Pancreas (tissue), 10 donors: ENCODE measurements around the gene KBTBD12. TPM values are rescaled to one million over a fixed set of nuclear protein-coding genes. Genes with fewer than 3 reads are reported as not detected.

Experiments
- ATAC-seq, 4 donors: fragments of 200-7000 bp; cut with Tn5 transposase; one replicate each; pipeline versions ENCODE4 v1.8.0 to v1.9.1; 2020; ENCODE audit warnings: mild to moderate bottlenecking in 4 of 4, moderate library complexity in 4 of 4
- DNase-seq, 6 donors: peaks; one replicate each; pipeline ENCODE4 v3.0.0-alpha.2; 2020
- FAIRE-seq: peaks from 2 replicates; lab custom pipeline; 2012; peaks lifted over from hg19 to GRCh38; lab: Jason Lieb, UNC
- H3K27ac ChIP-seq, 4 donors: fragments of 200-600 bp; sonication (generic); 1 replicate in 3 of 4; 2 replicates in 1 of 4; pipeline versions ENCODE4 v1.5.0 to v1.8.0; 2020
- H3K27me3 ChIP-seq, 4 donors: fragments of 200-600 bp; one replicate each; pipeline ENCODE4 v1.8.0; 2021
- H3K36me3 ChIP-seq, 3 donors: fragments of 200-600 bp; sonication (generic) in 1 of 3; one replicate each; pipeline versions ENCODE4 v1.5.0 to v1.8.0; 2020 to 2021
- H3K4me1 ChIP-seq, 3 donors: fragments of 200-600 bp; one replicate each; pipeline ENCODE4 v1.8.0; 2021
- H3K4me3 ChIP-seq, 4 donors: fragments of 200-600 bp; sonication (generic) in 2 of 4; one replicate each; pipeline versions ENCODE4 v1.5.0 to v1.8.0; 2020 to 2021
- H3K9me3 ChIP-seq, 4 donors: fragments of 200-600 bp; one replicate each; pipeline ENCODE4 v1.8.0; 2021
- CTCF ChIP-seq, 4 donors: fragments of 200-600 bp; sonication (generic) in 3 of 4; IDR thresholded peaks; one replicate each; pipeline versions ENCODE4 v1.5.0 to v1.8.0; 2021; ENCODE audit warnings: antibody characterized with exemption in 4 of 4
- WGBS, 2 donors: extraction: QIAGEN DNeasy Blood & Tissue Kit; methylation state at CpG; one replicate each; pipeline ENCODE4 v1.1.7; 2013; 5-methylcytosine and 5-hydroxymethylcytosine counted together
- intact Hi-C, 3 donors: fragments of 100-400 bp; cut with DNase I; formaldehyde crosslinking; loops; one replicate each; pipeline versions ENCODE4 v1.11.1 to v1.14.2; 2022
- polyA plus RNA-seq, 2 donors: library from polyadenylated mRNA; stranded (reverse); fragments of 200-250 nt; gene quantifications; one replicate each; pipeline ENCODE4 v1.2.3, GENCODE V29; 2013
- total RNA-seq, 6 donors: library from RNA; stranded (reverse); fragmentation: NEBNext Ultra II Directional in 4 of 6; extraction: Animal tissue kit (Norgen Biotek cat#: 25700) in 4 of 6; gene quantifications; one replicate each; pipeline versions ENCODE4 v1.2.1 to v1.2.4, GENCODE V29; 2021 to 2023
- donor health status: healthy with polysubstance abuse.
- donor health status: DM: no; HTN: no; CAD: no; lungs with moderate emphysema.
- donor health status: DM: no; HTN: no; CAD: no.
- donor health status: control.
- donor health status: control.
- donor health status: Bipolar disorder and iron deficiency.
- donor health status: DM: yes; HTN: yes; CAD: no.
- donor health status: DM: no; HTN: no; CAD: no.
- donor health status: DM: no; HTN: no; CAD: no.
- donor health status: DM: yes; HTN: yes; CAD: no.

The KBTBD12 gene
- total and polyA plus RNA-seq, 8 donors, result 0.68 to 3.7 (median 1.6) TPM

- no peak for FAIRE-seq
- 87 to 88% methylated on average over 5 of the region's 5 CpGs for WGBS, 2 donors
Observed at GRCh38 chr3:127962937-127963336, 47.9 kb downstream of the KBTBD12 start.

GRCh38 chr3:127964053-127964452 lies 49.0 kb downstream of the KBTBD12 start:
- H3K36me3 ChIP-seq, result no peaks in the 10 kb centered on the region
- no peaks in the 10 kb centered on the region for H3K9me3 ChIP-seq
- DNase-seq (no peak), FAIRE-seq (no peak), ATAC-seq (no peak)
- H3K4me3 ChIP-seq, result no peak overlapping the region
- WGBS, 2 donors, result 74 to 77% methylated on average over 4 of the region's 4 CpGs
- H3K4me1 ChIP-seq, result no peaks in the 10 kb centered on the region
- H3K27ac ChIP-seq, result no peak overlapping the region
- no peaks in the 10 kb centered on the region for H3K27me3 ChIP-seq
- no peak for TF ChIP-seq CTCF (IDR thresholded peaks at IDR 0.05)
- intact Hi-C loops, result loop anchor here in 1 of 3 donors (10.0 kb wide), 1 partner anchor 309 kb away; no protein-coding TSS in a partner anchor

More at GRCh38 chr3:127962937-127963336, 47.9 kb downstream of the KBTBD12 start:
- ATAC-seq (no peak), DNase-seq (no peak)
- no peaks in the 10 kb centered on the region for H3K4me1 ChIP-seq
- no peak overlapping the region for H3K4me3 ChIP-seq
- H3K9me3 ChIP-seq, result no peaks in the 10 kb centered on the region
- H3K27me3 ChIP-seq, result no peaks in the 10 kb centered on the region
- no peaks in the 10 kb centered on the region for H3K36me3 ChIP-seq
- no peak for TF ChIP-seq CTCF (IDR thresholded peaks at IDR 0.05)
- intact Hi-C loops, result loop anchor here in 1 of 3 donors (10.0 kb wide), 1 partner anchor 308 kb away; no protein-coding TSS in a partner anchor
- no peak overlapping the region for H3K27ac ChIP-seq

- Histone ChIP-seq H3K4me3 (no peak overlapping the region), H3K4me1 (no peaks in the 10 kb centered on the region), H3K36me3 (no peaks in the 10 kb centered on the region), H3K27me3 (no peaks in the 10 kb centered on the region), H3K27ac (no peak overlapping the region), H3K9me3 (no peaks in the 10 kb centered on the region)
- no peak for TF ChIP-seq CTCF (IDR thresholded peaks at IDR 0.05)
- no peak for ATAC-seq
- FAIRE-seq, result no peak
- 88 to 90% methylated on average over 3 of the region's 3 CpGs for WGBS, 2 donors
- intact Hi-C loops, result loop anchor here in 1 of 3 donors (10.0 kb wide), 1 partner anchor 310 kb away; no protein-coding TSS in a partner anchor
- DNase-seq, result no peak
Observed at GRCh38 chr3:127964816-127965215, 49.8 kb downstream of the KBTBD12 start.

GRCh38 chr3:127967316-127967715 lies 52.3 kb downstream of the KBTBD12 start:
- DNase-seq, result no peak
- intact Hi-C loops, result loop anchor here in 1 of 3 donors (10.0 kb wide), 1 partner anchor 313 kb away; no protein-coding TSS in a partner anchor
- no peak for FAIRE-seq

More at GRCh38 chr3:127967316-127967715, 52.3 kb downstream of the KBTBD12 start:
- Histone ChIP-seq H3K9me3 (no peaks in the 10 kb centered on the region), H3K4me3 (no peak overlapping the region), H3K27ac (no peak overlapping the region), H3K36me3 (no peaks in the 10 kb centered on the region), H3K27me3 (no peaks in the 10 kb centered on the region), H3K4me1 (no peaks in the 10 kb centered on the region)
- 76 to 80% methylated on average over 1 of the region's 1 CpG for WGBS, 2 donors
- TF ChIP-seq CTCF (IDR thresholded peaks at IDR 0.05), result no peak
- ATAC-seq, result no peak
